H9 (cell line): ENCODE results near the gene SART1. TPM values are rescaled to one million over a fixed set of nuclear protein-coding genes. Genes with fewer than 3 reads are reported as not detected.

ENCODE experiments used
- DNase-seq: peaks from one replicate; pipeline ENCODE4 v3.0.0-alpha.2; 2017
- H2AFZ ChIP-seq: one replicate; pipeline ENCODE4 v1.6.1; 2013; ENCODE audit warnings: mild to moderate bottlenecking, low read length, control low read depth, moderate library complexity
- H2AK5ac ChIP-seq: 2 replicates; pipeline ENCODE4 v1.6.1; 2013; ENCODE audit warnings: low read length, control low read depth, mixed read lengths; ENCODE audit not compliant: insufficient read length
- H2BK120ac ChIP-seq: one replicate; pipeline ENCODE4 v1.6.1; 2013; ENCODE audit warnings: low read depth, mild to moderate bottlenecking, low read length, control low read depth, inconsistent platforms; ENCODE audit not compliant: poor library complexity, severe bottlenecking
- H2BK12ac ChIP-seq: 2 replicates; pipeline ENCODE4 v1.6.1; 2013; ENCODE audit warnings: low read length, control low read depth, mixed read lengths, low read depth; ENCODE audit not compliant: insufficient read length
- H2BK15ac ChIP-seq: 2 replicates; pipeline ENCODE4 v1.6.1; 2013; ENCODE audit warnings: low read depth, low read length, control low read depth
- H2BK20ac ChIP-seq: one replicate; pipeline ENCODE4 v1.6.1; 2013; ENCODE audit warnings: low read depth, mild to moderate bottlenecking, low read length, control low read depth, inconsistent platforms; ENCODE audit not compliant: poor library complexity, severe bottlenecking
- H2BK5ac ChIP-seq: 2 replicates; pipeline ENCODE4 v1.6.1; 2013; ENCODE audit warnings: low read length, control low read depth, mixed read lengths; ENCODE audit not compliant: insufficient read length
- H3K14ac ChIP-seq: 2 replicates; pipeline ENCODE4 v1.6.1; 2013; ENCODE audit warnings: low read length, control low read depth; ENCODE audit not compliant: insufficient read depth
- H3K18ac ChIP-seq: 2 replicates; pipeline ENCODE4 v1.6.1; 2013; ENCODE audit warnings: low read depth, mild to moderate bottlenecking, mixed read lengths, low read length, control low read depth; ENCODE audit not compliant: insufficient read length
- H3K23ac ChIP-seq: 2 replicates; pipeline ENCODE4 v1.6.1; 2013; ENCODE audit warnings: low read length, control low read depth, mixed read lengths, low read depth; ENCODE audit not compliant: insufficient read length
- H3K23me2 ChIP-seq: 2 replicates; pipeline ENCODE4 v1.6.1; 2013; ENCODE audit warnings: low read depth, mild to moderate bottlenecking, mixed read lengths, low read length, control low read depth; ENCODE audit not compliant: insufficient read length, poor library complexity, severe bottlenecking
- H3K27ac ChIP-seq: 2 replicates; pipeline ENCODE4 v1.5.1; 2013; ENCODE audit warnings: low read length, control low read depth, mixed read lengths, low read depth; ENCODE audit not compliant: insufficient read length
- H3K27me3 ChIP-seq: 2 replicates; pipeline ENCODE4 v1.6.1; 2013; ENCODE audit warnings: low read length, control low read depth, inconsistent platforms; ENCODE audit not compliant: insufficient read depth
- H3K4ac ChIP-seq: 2 replicates; pipeline ENCODE4 v1.6.1; 2013; ENCODE audit warnings: low read depth, mild to moderate bottlenecking, control low read depth, inconsistent platforms, low read length, moderate library complexity
- H3K4me1 ChIP-seq: 2 replicates; pipeline ENCODE4 v1.6.1; 2013; ENCODE audit warnings: low read length, control low read depth, inconsistent platforms; ENCODE audit not compliant: insufficient read depth
- H3K4me2 ChIP-seq: 2 replicates; pipeline ENCODE4 v1.6.1; 2013; ENCODE audit warnings: low read length, control low read depth, mixed read lengths; ENCODE audit not compliant: insufficient read length, insufficient read depth
- H3K56ac ChIP-seq: 2 replicates; pipeline ENCODE4 v1.6.1; 2013; ENCODE audit warnings: low read depth, mild to moderate bottlenecking, mixed read lengths, low read length, control low read depth; ENCODE audit not compliant: insufficient read length
- H3K79me1 ChIP-seq: 2 replicates; pipeline ENCODE4 v1.6.1; 2013; ENCODE audit warnings: low read depth, mild to moderate bottlenecking, moderate library complexity, low read length, control low read depth, inconsistent platforms; ENCODE audit not compliant: insufficient read depth, poor library complexity, severe bottlenecking
- H3K79me2 ChIP-seq: 2 replicates; pipeline ENCODE4 v1.6.1; 2013; ENCODE audit warnings: low read length, control low read depth, inconsistent platforms; ENCODE audit not compliant: insufficient read depth
- H3K9ac ChIP-seq: 2 replicates; pipeline ENCODE4 v1.6.1; 2013; ENCODE audit warnings: low read length, control low read depth, mixed read lengths; ENCODE audit not compliant: insufficient read length; ENCODE audit errors: extremely low read depth
- H3K9me3 ChIP-seq: one replicate; pipeline ENCODE4 v1.6.1; 2013; ENCODE audit warnings: low read depth, low read length, inconsistent platforms; ENCODE audit not compliant: control insufficient read depth
- H3T11ph ChIP-seq: one replicate; pipeline ENCODE4 v1.6.1; 2013; ENCODE audit warnings: mild to moderate bottlenecking, low read length, control low read depth, inconsistent platforms
- H4K20me1 ChIP-seq: one replicate; pipeline ENCODE4 v1.6.1; 2013; ENCODE audit not compliant: control insufficient read depth, insufficient read length, insufficient read depth
- H4K5ac ChIP-seq: 2 replicates; pipeline ENCODE4 v1.6.1; 2013; ENCODE audit warnings: low read depth, mild to moderate bottlenecking, mixed read lengths, low read length, control low read depth; ENCODE audit not compliant: insufficient read length
- H4K8ac ChIP-seq: replicated peaks from 2 replicates; pipeline ENCODE4 v1.6.1; 2013; ENCODE audit warnings: low read length, control low read depth, mixed read lengths, low read depth; ENCODE audit not compliant: insufficient read length
- H4K91ac ChIP-seq: 2 replicates; pipeline ENCODE4 v1.6.1; 2013; ENCODE audit warnings: low read depth, mild to moderate bottlenecking, moderate library complexity, mixed read lengths, low read length, control low read depth; ENCODE audit not compliant: insufficient read length
- H3K27ac Mint-ChIP-seq, 3 experiments: 2 replicates in 2 of 3; 3 replicates in 1 of 3; pipeline ENCODE4 v1.8.0; 2020 to 2021; ENCODE audit warnings: mixed read lengths in 3 of 3, mild to moderate bottlenecking in 1 of 3, moderate library complexity in 1 of 3
- H3K27me3 Mint-ChIP-seq: 2 replicates; pipeline ENCODE4 v1.8.0; 2021; ENCODE audit warnings: low read depth, mild to moderate bottlenecking, moderate library complexity, mixed read lengths
- H3K36me3 Mint-ChIP-seq, 3 experiments: 2 replicates in 2 of 3; 3 replicates in 1 of 3; pipeline ENCODE4 v1.8.0; 2020 to 2021; ENCODE audit warnings: low read depth in 3 of 3, mixed read lengths in 3 of 3; ENCODE audit not compliant: insufficient read depth in 1 of 3
- H3K4me1 Mint-ChIP-seq, 2 experiments: 2 replicates each; pipeline ENCODE4 v1.8.0; 2020; ENCODE audit warnings: mixed read lengths in 2 of 2
- H3K4me3 Mint-ChIP-seq, 2 experiments: 2 replicates in 1 of 2; 3 replicates in 1 of 2; pipeline ENCODE4 v1.8.0; 2020 to 2021; ENCODE audit warnings: mild to moderate bottlenecking in 2 of 2, mixed read lengths in 2 of 2, moderate library complexity in 1 of 2
- H3K9me3 Mint-ChIP-seq, 2 experiments: 2 replicates in 1 of 2; 3 replicates in 1 of 2; pipeline ENCODE4 v1.8.0; 2020; ENCODE audit warnings: mild to moderate bottlenecking in 2 of 2, mixed read lengths in 2 of 2, moderate library complexity in 1 of 2
- WGBS: extraction: QIAGEN DNeasy Blood & Tissue Kit; methylation state at CpG from one replicate; pipeline ENCODE4 v1.1.7; 2013; ENCODE audit warnings: missing lambda C conversion rate, low lambda C conversion rate, mixed read lengths; ENCODE audit not compliant: insufficient read length; ENCODE audit errors: extremely low coverage; 5-methylcytosine and 5-hydroxymethylcytosine counted together
- total RNA-seq: library from RNA; stranded (reverse); gene quantifications from 2 replicates; pipeline ENCODE4 v1.2.1, GENCODE V29; 2021
- TF ChIP-seq, protein P1 (sequence below): fragments of 200-600 bp; sonication (generic); conservative IDR thresholded peaks from 3 replicates; pipeline ENCODE4 v1.8.0; 2021; ENCODE audit warnings: antibody characterized with exemption, mild to moderate bottlenecking

The SART1 gene
- total RNA-seq, 1 experiment from 2014 or later: 52.0 TPM

DNA sequence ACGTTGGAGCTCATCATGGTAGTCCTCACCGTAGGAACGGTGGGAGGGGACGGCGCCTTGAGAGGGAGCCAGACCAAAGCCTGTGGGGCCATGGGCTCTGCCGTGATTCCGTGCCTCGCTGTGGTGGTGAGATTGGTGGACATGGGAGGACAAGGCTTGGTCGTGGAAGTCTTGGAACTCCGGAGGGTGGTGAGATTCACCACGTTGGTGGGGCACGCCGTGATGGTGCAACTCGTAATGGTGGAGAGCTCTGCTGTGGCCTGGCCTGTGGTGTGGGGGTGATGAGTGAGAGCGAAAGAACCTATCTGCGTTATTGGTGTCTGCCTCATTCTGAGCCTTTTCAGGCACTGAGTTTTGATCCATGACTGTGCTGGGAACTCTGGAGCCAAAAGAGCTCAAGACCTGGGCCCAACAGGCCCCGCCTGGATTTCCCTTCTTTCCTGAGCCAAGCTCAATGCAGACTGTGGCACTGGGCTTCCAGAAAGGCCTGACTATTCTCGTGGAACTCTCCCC lies 64.5 kb downstream of the SART1 start, which contains the start of gene CATSPER1:
Gene CATSPER1, minus strand, starts transcription at position 463 of the 513 bp plus-strand sequence. Its CDS starts 100 bp downstream, at position 363.
- H3K23ac ChIP-seq: no peak within 1 kb of the TSS
- no peak within 1 kb of the TSS; the same call in 1 of the 2 replicates for H2BK15ac ChIP-seq
- H3K18ac ChIP-seq: no peak within 1 kb of the TSS
- DNase-seq: no peak
- H3K27ac ChIP-seq: no peak within 1 kb of the TSS
- TF ChIP-seq, protein P1, sequence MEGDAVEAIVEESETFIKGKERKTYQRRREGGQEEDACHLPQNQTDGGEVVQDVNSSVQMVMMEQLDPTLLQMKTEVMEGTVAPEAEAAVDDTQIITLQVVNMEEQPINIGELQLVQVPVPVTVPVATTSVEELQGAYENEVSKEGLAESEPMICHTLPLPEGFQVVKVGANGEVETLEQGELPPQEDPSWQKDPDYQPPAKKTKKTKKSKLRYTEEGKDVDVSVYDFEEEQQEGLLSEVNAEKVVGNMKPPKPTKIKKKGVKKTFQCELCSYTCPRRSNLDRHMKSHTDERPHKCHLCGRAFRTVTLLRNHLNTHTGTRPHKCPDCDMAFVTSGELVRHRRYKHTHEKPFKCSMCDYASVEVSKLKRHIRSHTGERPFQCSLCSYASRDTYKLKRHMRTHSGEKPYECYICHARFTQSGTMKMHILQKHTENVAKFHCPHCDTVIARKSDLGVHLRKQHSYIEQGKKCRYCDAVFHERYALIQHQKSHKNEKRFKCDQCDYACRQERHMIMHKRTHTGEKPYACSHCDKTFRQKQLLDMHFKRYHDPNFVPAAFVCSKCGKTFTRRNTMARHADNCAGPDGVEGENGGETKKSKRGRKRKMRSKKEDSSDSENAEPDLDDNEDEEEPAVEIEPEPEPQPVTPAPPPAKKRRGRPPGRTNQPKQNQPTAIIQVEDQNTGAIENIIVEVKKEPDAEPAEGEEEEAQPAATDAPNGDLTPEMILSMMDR: no peak
- H2BK5ac ChIP-seq: no peak within 1 kb of the TSS
- no CpG with 5 or more reads among the region's 18 CpGs for WGBS
- H3K4me2 ChIP-seq: no peak within 1 kb of the TSS
- no peak within 1 kb of the TSS for H2BK120ac ChIP-seq
- H3K9me3 ChIP-seq: no peaks in the 10 kb centered on the region
- no peaks in the 10 kb centered on the region; the same call in 1 of the 2 replicates for H3K27me3 ChIP-seq
- no peaks in the 10 kb centered on the region; a peak in 1 of 5 replicates for H3K9me3 Mint-ChIP-seq
- no peak within 1 kb of the TSS for H3K9ac ChIP-seq
- H4K20me1 ChIP-seq: no peaks in the 10 kb centered on the region
- no peak within 1 kb of the TSS for H3K14ac ChIP-seq
- H3K79me1 ChIP-seq: no peaks in the 10 kb centered on the region
- no peak within 1 kb of the TSS for H3K56ac ChIP-seq
- no peak within 1 kb of the TSS for H2BK20ac ChIP-seq
- no peak within 1 kb of the TSS for H2AK5ac ChIP-seq
- no peaks in the 10 kb centered on the region for H3K79me2 ChIP-seq
- H3K4me1 ChIP-seq: no peaks in the 10 kb centered on the region
- no peak within 1 kb of the TSS for H4K91ac ChIP-seq
- no peak within 1 kb of the TSS for H2AFZ ChIP-seq
- H3K36me3 Mint-ChIP-seq: no peaks in the 10 kb centered on the region
- H3K27ac Mint-ChIP-seq: no peak within 1 kb of the TSS; a peak in 1 of 7 replicates
- no peaks in the 10 kb centered on the region for H3K23me2 ChIP-seq
- no peak within 1 kb of the TSS; a peak in 1 of 5 replicates for H3K4me3 Mint-ChIP-seq
- H3K4ac ChIP-seq: no peak within 1 kb of the TSS
- peaks cover 0 to 3% of the 10 kb centered on the region in 2 experiments; a peak in 3 of 4 replicates for H3K4me1 Mint-ChIP-seq
- H4K5ac ChIP-seq: no peak within 1 kb of the TSS
- H3K27me3 Mint-ChIP-seq: peaks cover 51% of the 10 kb centered on the region
- H4K8ac ChIP-seq: no peak within 1 kb of the TSS
- no peak within 1 kb of the TSS for H2BK12ac ChIP-seq
- no peak within 1 kb of the TSS for H3T11ph ChIP-seq

Other genes with a start within 250 kb of the SART1 start
- gene KAT5, start 249.5 kb upstream of the SART1 start, total RNA-seq: 56.7 and 57.4 TPM in 2 replicates
- 53.8 and 57.7 TPM in 2 replicates for gene RNASEH2C, start 240.9 kb upstream of the SART1 start, total RNA-seq
- gene AP5B1, start 180.8 kb upstream of the SART1 start, total RNA-seq: 9.4 and 9.6 TPM in 2 replicates
- gene OVOL1, start 174.7 kb upstream of the SART1 start, total RNA-seq: 5.1 and 5.7 TPM in 2 replicates
- gene SNX32, start 127.8 kb upstream of the SART1 start, total RNA-seq: 0.88 and 1.2 TPM in 2 replicates
- 1,107 and 1,147 TPM in 2 replicates for gene CFL1, start 103.6 kb upstream of the SART1 start, total RNA-seq
- gene MUS81, start 101.3 kb upstream of the SART1 start, total RNA-seq: 45.0 and 49.2 TPM in 2 replicates
- gene EFEMP2, start 88.9 kb upstream of the SART1 start, total RNA-seq: 22.9 and 26.2 TPM in 2 replicates
- not detected in 2 replicates for gene CTSW, start 81.9 kb upstream of the SART1 start, total RNA-seq
- 86.8 and 87.0 TPM in 2 replicates for gene FIBP, start 73.3 kb upstream of the SART1 start, total RNA-seq
- 23.3 and 23.4 TPM in 2 replicates for gene CCDC85B, start 71.1 kb upstream of the SART1 start, total RNA-seq
- 33.7 and 36.1 TPM in 2 replicates for gene FOSL1, start 61.3 kb upstream of the SART1 start, total RNA-seq
- 14.0 and 15.7 TPM in 2 replicates for gene C11orf68, start 42.7 kb upstream of the SART1 start, total RNA-seq
- gene DRAP1, start 42.3 kb upstream of the SART1 start, total RNA-seq: 101 and 105 TPM in 2 replicates
- 2.2 and 3.1 TPM in 2 replicates for gene TSGA10IP, start 16.3 kb upstream of the SART1 start, total RNA-seq
- 46.7 and 52.6 TPM in 2 replicates for gene EIF1AD, start 40.4 kb downstream of the SART1 start, total RNA-seq
- 346 and 359 TPM in 2 replicates for gene BANF1, start 40.8 kb downstream of the SART1 start, total RNA-seq
- gene CST6, start 50.3 kb downstream of the SART1 start, total RNA-seq: not detected in 2 replicates
- gene CATSPER1, start 64.7 kb downstream of the SART1 start, total RNA-seq: not detected in 2 replicates
- 17.2 and 19.8 TPM in 2 replicates for gene GAL3ST3, start 87.4 kb downstream of the SART1 start, total RNA-seq
- 237 and 248 TPM in 2 replicates for gene SF3B2, start 90.6 kb downstream of the SART1 start, total RNA-seq
- 28.7 and 35.5 TPM in 2 replicates for gene PACS1, start 108.5 kb downstream of the SART1 start, total RNA-seq